PC-3 (cell line): Measurements from ENCODE around the gene E2F2.

ENCODE experiments used
- CTCF ChIP-seq: fragments of 300-600 bp; sonication (generic); conservative IDR thresholded peaks from 2 replicates; pipeline ENCODE4 v1.5.1; 2017; ENCODE audit warnings: antibody characterized with exemption, low read depth, mild to moderate bottlenecking, low read length
- EZH2 ChIP-seq: fragments of 300-600 bp; sonication (generic); IDR thresholded peaks from one replicate; pipeline ENCODE4 v1.6.1; 2017; ENCODE audit warnings: antibody characterized with exemption, mild to moderate bottlenecking, low read length; ENCODE audit not compliant: unreplicated experiment
- EZH2phosphoT487 ChIP-seq: fragments of 300-600 bp; sonication (generic); IDR thresholded peaks from 2 replicates; pipeline ENCODE4 v1.6.1; 2018; ENCODE audit warnings: mild to moderate bottlenecking, antibody characterized with exemption, low read length, borderline replicate concordance

GRCh38 chr1:23548704-23549143 is 17.7 kb upstream of the E2F2 start:
- TF ChIP-seq CTCF (no peak), EZH2 (no peak), EZH2phosphoT487 (no peak)
